ENCODE measurements around the gene RNF31.

GRCh38 chr14:24156840-24157239 is 9.5 kb downstream of the RNF31 start:
- TF ChIP-seq CTCF (CRISPR knock-in tag; IDR thresholded peaks at IDR 0.05) (no peak), NFYB (CRISPR knock-in tag; IDR thresholded peaks at IDR 0.05) (no peak), HMG20A (CRISPR knock-in tag; IDR thresholded peaks at IDR 0.05; ENCODE audit: borderline replicate concordance) (no peak), ZSCAN31 (CRISPR knock-in tag; IDR thresholded peaks at IDR 0.05; ENCODE audit: low read depth) (no peak), POLR2A (IDR thresholded peaks at IDR 0.05; ENCODE audit: insufficient read depth in 1 of 2, low read depth in 2 of 2, low read length in 2 of 2) (no peak), ARHGAP35 (CRISPR knock-in tag; IDR thresholded peaks at IDR 0.05; ENCODE audit: borderline replicate concordance) (no peak), PRMT3 (CRISPR knock-in tag; IDR thresholded peaks at IDR 0.05; ENCODE audit: borderline replicate concordance, low read depth) (no peak), FOXO4 (CRISPR knock-in tag; conservative IDR thresholded peaks at IDR 0.05) (no peak)

Data from HepG2 (cell line).